ENCODE measurements around the gene BAZ2B. TPM values are rescaled to one million over a fixed set of nuclear protein-coding genes. Genes with fewer than 3 reads are reported as not detected.

BAZ2B gene
- total and polyA plus RNA-seq, 7 experiments from 2014 or later: 9.9 to 57.4 (median 15.3) TPM

- Mint-ChIP-seq H3K4me1 (peaks cover 0 to 3% (median 0%) of the 10 kb centered on the region in 7 donors), H3K27me3 (no peaks in the 10 kb centered on the region)
Measured at GRCh38 chr2:159381574-159381973, 234.8 kb downstream of the BAZ2B start.

GRCh38 chr2:159380685-159381239 lies 235.6 kb downstream of the BAZ2B start:
- Histone ChIP-seq H3K9me3 (ENCODE audit: control insufficient read depth in 2 of 3, low read length in 3 of 3) (no peaks in the 10 kb centered on the region), H3K36me3 (ENCODE audit: control insufficient read depth in 2 of 3, insufficient read depth in 3 of 3, low read length in 3 of 3) (no peaks in the 10 kb centered on the region), H3K4me1 (ENCODE audit: control insufficient read depth in 2 of 2, insufficient read depth in 2 of 2, low read length in 2 of 2) (no peaks in the 10 kb centered on the region), H3K4me3 (ENCODE audit: low read length) (no peak overlapping the region), H3K27me3 (ENCODE audit: control insufficient read depth in 2 of 2, insufficient read depth in 2 of 2, low read length in 2 of 2) (no peaks in the 10 kb centered on the region), H3K27ac (ENCODE audit: low read depth, low read length) (no peak overlapping the region)
- ATAC-seq (no peak), DNase-seq (no peak)
- CTCF ChIA-PET: no interaction called here
- peaks cover 0 to 3% (median 0%) of the 10 kb centered on the region in 7 donors for H3K4me1 Mint-ChIP-seq
- peaks cover 2 to 17% (median 5%) of the 10 kb centered on the region in 5 donors for H3K36me3 Mint-ChIP-seq
- no peak overlapping the region for H3K27ac Mint-ChIP-seq
- intact Hi-C loops (cut with micrococcal nuclease): no loop called here
- no peak overlapping the region for H3K4me3 Mint-ChIP-seq
- POLR2A ChIA-PET: no interaction called here
- peaks cover 0 to 1% (median 0%) of the 10 kb centered on the region in 11 donors for H3K9me3 Mint-ChIP-seq
- H3K27me3 Mint-ChIP-seq: no peaks in the 10 kb centered on the region

More at GRCh38 chr2:159381574-159381973, 234.8 kb downstream of the BAZ2B start:
- Histone ChIP-seq H3K4me3 (ENCODE audit: low read length) (no peak overlapping the region), H3K9me3 (ENCODE audit: control insufficient read depth in 2 of 3, low read length in 3 of 3) (no peaks in the 10 kb centered on the region), H3K36me3 (ENCODE audit: control insufficient read depth in 2 of 3, insufficient read depth in 3 of 3, low read length in 3 of 3) (no peaks in the 10 kb centered on the region), H3K4me1 (ENCODE audit: control insufficient read depth in 2 of 2, insufficient read depth in 2 of 2, low read length in 2 of 2) (no peaks in the 10 kb centered on the region), H3K27ac (ENCODE audit: low read depth, low read length) (no peak overlapping the region), H3K27me3 (ENCODE audit: control insufficient read depth in 2 of 2, insufficient read depth in 2 of 2, low read length in 2 of 2) (no peaks in the 10 kb centered on the region)
- DNase-seq (no peak), ATAC-seq (no peak)
- Mint-ChIP-seq H3K27ac (no peak overlapping the region), H3K4me3 (no peak overlapping the region), H3K36me3 (peaks cover 2 to 20% (median 5%) of the 10 kb centered on the region in 5 donors), H3K9me3 (peaks cover 0 to 1% (median 0%) of the 10 kb centered on the region in 11 donors)
- CTCF ChIA-PET: no interaction called here
- intact Hi-C loops (cut with micrococcal nuclease): no loop called here
- POLR2A ChIA-PET: no interaction called here

- H3K27ac Mint-ChIP-seq: no peak overlapping the region
- H3K27me3 ChIP-seq (ENCODE audit: control insufficient read depth in 2 of 2, insufficient read depth in 2 of 2, low read length in 2 of 2): no peaks in the 10 kb centered on the region
- H3K27ac ChIP-seq (ENCODE audit: low read depth, low read length): no peak overlapping the region
- H3K4me3 ChIP-seq (ENCODE audit: low read length): no peak overlapping the region
- intact Hi-C loops (cut with micrococcal nuclease): no loop called here
- no peak overlapping the region for H3K4me3 Mint-ChIP-seq
- peaks cover 0 to 1% (median 0%) of the 10 kb centered on the region in 11 donors for H3K9me3 Mint-ChIP-seq
- H3K36me3 ChIP-seq (ENCODE audit: control insufficient read depth in 2 of 3, insufficient read depth in 3 of 3, low read length in 3 of 3): no peaks in the 10 kb centered on the region
- ChIA-PET CTCF (no interaction called here), POLR2A (no interaction called here)
- DNase-seq (no peak), ATAC-seq (no peak)
- H3K4me1 Mint-ChIP-seq: peaks cover 0 to 3% (median 0%) of the 10 kb centered on the region in 7 donors
- H3K4me1 ChIP-seq (ENCODE audit: control insufficient read depth in 2 of 2, insufficient read depth in 2 of 2, low read length in 2 of 2): no peaks in the 10 kb centered on the region
- H3K9me3 ChIP-seq (ENCODE audit: control insufficient read depth in 2 of 3, low read length in 3 of 3): no peaks in the 10 kb centered on the region
- peaks cover 2 to 16% (median 5%) of the 10 kb centered on the region in 5 donors for H3K36me3 Mint-ChIP-seq
- H3K27me3 Mint-ChIP-seq: no peaks in the 10 kb centered on the region
Measured at GRCh38 chr2:159379181-159379580, 237.2 kb downstream of the BAZ2B start.

GRCh38 chr2:159375241-159375640 lies 241.1 kb downstream of the BAZ2B start:
- no peaks in the 10 kb centered on the region for H3K9me3 Mint-ChIP-seq
- no peak overlapping the region for H3K27ac ChIP-seq (ENCODE audit: low read depth, low read length)
- no peak for ATAC-seq
- H3K36me3 ChIP-seq (ENCODE audit: control insufficient read depth in 2 of 3, insufficient read depth in 3 of 3, low read length in 3 of 3): peaks cover 0 to 8% (median 0%) of the 10 kb centered on the region in 3 experiments
- DNase-seq: no peak
- peaks cover 0 to 2% (median 0%) of the 10 kb centered on the region in 7 donors for H3K4me1 Mint-ChIP-seq
- no peaks in the 10 kb centered on the region for H3K4me1 ChIP-seq (ENCODE audit: control insufficient read depth in 2 of 2, insufficient read depth in 2 of 2, low read length in 2 of 2)
- H3K27me3 ChIP-seq (ENCODE audit: control insufficient read depth in 2 of 2, insufficient read depth in 2 of 2, low read length in 2 of 2): no peaks in the 10 kb centered on the region
- no peaks in the 10 kb centered on the region for H3K9me3 ChIP-seq (ENCODE audit: control insufficient read depth in 2 of 3, low read length in 3 of 3)
- intact Hi-C loops (cut with micrococcal nuclease): no loop called here
- no peak overlapping the region for H3K27ac Mint-ChIP-seq
- H3K36me3 Mint-ChIP-seq: peaks cover 0 to 28% (median 18%) of the 10 kb centered on the region in 5 donors
- H3K27me3 Mint-ChIP-seq: no peaks in the 10 kb centered on the region
- no peak overlapping the region for H3K4me3 ChIP-seq (ENCODE audit: low read length)
- CTCF ChIA-PET: interaction anchor here (0.5 to 0.7 kb wide), 2 partner anchors 14 to 148 kb away, joined by 3 read pairs; no protein-coding TSS in a partner anchor
- no peak overlapping the region for H3K4me3 Mint-ChIP-seq
- POLR2A ChIA-PET: no interaction called here

GRCh38 chr2:159371506-159371905 lies 244.8 kb downstream of the BAZ2B start:
- Mint-ChIP-seq H3K27ac (no peak overlapping the region), H3K27me3 (no peaks in the 10 kb centered on the region), H3K9me3 (no peaks in the 10 kb centered on the region), H3K36me3 (peaks cover 0 to 40% (median 36%) of the 10 kb centered on the region in 5 donors), H3K4me3 (no peak overlapping the region), H3K4me1 (no peaks in the 10 kb centered on the region)
- no peak overlapping the region for H3K27ac ChIP-seq (ENCODE audit: low read depth, low read length)
- no peaks in the 10 kb centered on the region for H3K4me1 ChIP-seq (ENCODE audit: control insufficient read depth in 2 of 2, insufficient read depth in 2 of 2, low read length in 2 of 2)
- intact Hi-C loops (cut with micrococcal nuclease): no loop called here
- peaks cover 0 to 13% (median 0%) of the 10 kb centered on the region in 3 experiments for H3K36me3 ChIP-seq (ENCODE audit: control insufficient read depth in 2 of 3, insufficient read depth in 3 of 3, low read length in 3 of 3)
- CTCF ChIA-PET: no interaction called here
- no peak overlapping the region for H3K4me3 ChIP-seq (ENCODE audit: low read length)
- POLR2A ChIA-PET: no interaction called here
- DNase-seq (no peak), ATAC-seq (no peak)
- H3K9me3 ChIP-seq (ENCODE audit: control insufficient read depth in 2 of 3, low read length in 3 of 3): no peaks in the 10 kb centered on the region
- no peaks in the 10 kb centered on the region for H3K27me3 ChIP-seq (ENCODE audit: control insufficient read depth in 2 of 2, insufficient read depth in 2 of 2, low read length in 2 of 2)

- intact Hi-C loops (cut with micrococcal nuclease): no loop called here
- no peak overlapping the region for H3K4me3 ChIP-seq (ENCODE audit: low read length)
- Mint-ChIP-seq H3K36me3 (peaks cover 0 to 48% (median 45%) of the 10 kb centered on the region in 5 donors), H3K27ac (no peak overlapping the region), H3K4me1 (peaks cover 0 to 2% (median 0%) of the 10 kb centered on the region in 7 donors), H3K27me3 (no peaks in the 10 kb centered on the region), H3K4me3 (no peak overlapping the region), H3K9me3 (peaks cover 0 to 5% (median 1%) of the 10 kb centered on the region in 11 donors)
- POLR2A ChIA-PET: no interaction called here
- CTCF ChIA-PET: no interaction called here
- no peaks in the 10 kb centered on the region for H3K4me1 ChIP-seq (ENCODE audit: control insufficient read depth in 2 of 2, insufficient read depth in 2 of 2, low read length in 2 of 2)
- ATAC-seq: no peak
- no peaks in the 10 kb centered on the region for H3K27me3 ChIP-seq (ENCODE audit: control insufficient read depth in 2 of 2, insufficient read depth in 2 of 2, low read length in 2 of 2)
- H3K27ac ChIP-seq (ENCODE audit: low read depth, low read length): no peak overlapping the region
- no peak for DNase-seq
- peaks cover 0 to 5% (median 3%) of the 10 kb centered on the region in 3 experiments for H3K36me3 ChIP-seq (ENCODE audit: control insufficient read depth in 2 of 3, insufficient read depth in 3 of 3, low read length in 3 of 3)
- no peaks in the 10 kb centered on the region for H3K9me3 ChIP-seq (ENCODE audit: control insufficient read depth in 2 of 3, low read length in 3 of 3)
Measured at GRCh38 chr2:159366538-159366937, 249.8 kb downstream of the BAZ2B start.

GRCh38 chr2:159362816-159363251 lies 253.5 kb downstream of the BAZ2B start:
- CTCF ChIA-PET: no interaction called here
- H3K27me3 Mint-ChIP-seq: no peaks in the 10 kb centered on the region
- peaks cover 0 to 10% (median 0%) of the 10 kb centered on the region in 7 donors for H3K4me1 Mint-ChIP-seq
- H3K4me3 Mint-ChIP-seq: no peak overlapping the region
- intact Hi-C loops (cut with micrococcal nuclease): no loop called here
- Histone ChIP-seq H3K9me3 (ENCODE audit: control insufficient read depth in 2 of 3, low read length in 3 of 3) (no peaks in the 10 kb centered on the region), H3K36me3 (ENCODE audit: control insufficient read depth in 2 of 3, insufficient read depth in 3 of 3, low read length in 3 of 3) (peaks cover 0 to 3% (median 1%) of the 10 kb centered on the region in 3 experiments), H3K27me3 (ENCODE audit: control insufficient read depth in 2 of 2, insufficient read depth in 2 of 2, low read length in 2 of 2) (no peaks in the 10 kb centered on the region), H3K4me3 (ENCODE audit: low read length) (no peak overlapping the region), H3K4me1 (ENCODE audit: control insufficient read depth in 2 of 2, insufficient read depth in 2 of 2, low read length in 2 of 2) (no peaks in the 10 kb centered on the region), H3K27ac (ENCODE audit: low read depth, low read length) (no peak overlapping the region)
- peaks cover 0 to 42% (median 36%) of the 10 kb centered on the region in 5 donors for H3K36me3 Mint-ChIP-seq
- peaks cover 0 to 15% (median 5%) of the 10 kb centered on the region in 11 donors for H3K9me3 Mint-ChIP-seq
- no peak for DNase-seq
- no peak overlapping the region for H3K27ac Mint-ChIP-seq
- peak; percentile 90 for ATAC-seq
- POLR2A ChIA-PET: no interaction called here

All from naive thymus-derived CD4-positive, alpha-beta T cell (primary cell).